K562 (cell line): ENCODE results near the gene DAPK1. TPM values are rescaled to one million over a fixed set of nuclear protein-coding genes. Genes with fewer than 3 reads are reported as not detected.
A peak's percentile ranks its signal among the peaks of the same experiment; 100 is the strongest.

Experiments
- ATAC-seq: fragments of 200-7000 bp; cut with Tn5 transposase; 3 replicates; pipeline ENCODE4 v1.9.1; 2020; ENCODE audit warnings: moderate library complexity
- BruUV-seq: library from RNA; stranded (reverse); fragments of 400-500 nt; replicated peaks from 2 replicates; lab custom pipeline; 2021; lab: Mats Ljungman, UMichigan
- CTCF ChIA-PET: fragments of 300-600 bp; formaldehyde crosslinking; extraction: SDS; loops from one replicate; lab custom pipeline; 2021; ENCODE audit warnings: low intra/inter-chr PET ratio; lab: Yijun Ruan, JAX
- POLR2A ChIA-PET: fragments of 300-600, 350-650 bp; sonication (Branson Sonifier 250); formaldehyde crosslinking; extraction: SDS; loops from one replicate; lab custom pipeline; 2021; ENCODE audit warnings: antibody characterized with exemption, inconsistent platforms; lab: Yijun Ruan, JAX
- DNase-seq, 4 experiments: peaks; one replicate each; pipeline versions ENCODE4 v3.0.0 to v3.0.0-alpha.2; 2011 to 2018; ENCODE audit warnings: low spot score in 3 of 4, mixed read lengths in 3 of 4; ENCODE audit errors: extremely low read depth in 1 of 4
- FAIRE-seq: peaks from 2 replicates; lab custom pipeline; 2011; peaks lifted over from hg19 to GRCh38; lab: Jason Lieb, UNC
- H2AFZ ChIP-seq: 2 replicates; pipeline ENCODE4 v1.6.0; 2011; ENCODE audit warnings: low read depth, low read length, control low read depth, inconsistent platforms
- H3K27ac ChIP-seq: fragments of 200-600 bp; 3 replicates; pipeline ENCODE4 v1.8.0; 2011; ENCODE audit warnings: low read depth, mild to moderate bottlenecking, control low read depth, inconsistent platforms, low read length, moderate library complexity, mixed read lengths; ENCODE audit errors: extremely low read depth
- H3K27me3 ChIP-seq, 2 experiments: fragments of 300-600 bp in 1 of 2; 2 replicates in 1 of 2; 3 replicates in 1 of 2; pipeline versions ENCODE4 v1.6.0 to v1.8.0; 2011; ENCODE audit warnings: inconsistent platforms in 2 of 2, low read length in 2 of 2, mild to moderate bottlenecking in 1 of 2, mixed read lengths in 1 of 2, moderate library complexity in 1 of 2; ENCODE audit not compliant: control insufficient read depth in 2 of 2, insufficient read depth in 2 of 2
- H3K36me3 ChIP-seq: fragments of 300-600 bp; 3 replicates; pipeline ENCODE4 v1.8.0; 2011; ENCODE audit warnings: mild to moderate bottlenecking, low read length, inconsistent platforms; ENCODE audit not compliant: control insufficient read depth, insufficient read depth
- H3K4me1 ChIP-seq, 2 experiments: fragments of 200-600 bp in 1 of 2; replicated peaks in 1 of 2; 2 replicates in 1 of 2; 3 replicates in 1 of 2; pipeline versions ENCODE4 v1.5.1 to v1.8.0; 2011; ENCODE audit warnings: inconsistent platforms in 2 of 2, low read length in 2 of 2, mild to moderate bottlenecking in 1 of 2, mixed read lengths in 1 of 2, moderate library complexity in 1 of 2; ENCODE audit not compliant: control insufficient read depth in 2 of 2, insufficient read depth in 2 of 2
- H3K4me2 ChIP-seq: 2 replicates; pipeline ENCODE4 v1.6.1; 2011; ENCODE audit warnings: low read length, control low read depth, inconsistent platforms, mixed read lengths; ENCODE audit not compliant: insufficient read depth
- H3K4me3 ChIP-seq: fragments of 200-600 bp; sonication (generic), shearing (Covaris generic); 2 replicates; pipeline ENCODE4 v1.5.1; 2016; ENCODE audit warnings: control low read depth, inconsistent platforms
- H3K79me2 ChIP-seq: fragments of 200-600 bp; 3 replicates; pipeline ENCODE4 v1.8.0; 2011; ENCODE audit warnings: low read length, inconsistent platforms; ENCODE audit not compliant: control insufficient read depth, insufficient read depth
- H3K9ac ChIP-seq, 2 experiments: 2 replicates each; pipeline versions ENCODE4 v1.6.0 to v1.6.1; 2011; ENCODE audit warnings: low read depth in 2 of 2, low read length in 2 of 2, control low read depth in 1 of 2, inconsistent platforms in 1 of 2, mild to moderate bottlenecking in 1 of 2, mixed read lengths in 1 of 2; ENCODE audit not compliant: insufficient read depth in 1 of 2
- H3K9me1 ChIP-seq: one replicate; pipeline ENCODE4 v1.6.0; 2011; ENCODE audit warnings: inconsistent platforms, mild to moderate bottlenecking, low read length, moderate library complexity; ENCODE audit not compliant: control insufficient read depth, insufficient read depth
- H3K9me3 ChIP-seq: replicated peaks from 2 replicates; pipeline ENCODE4 v1.5.1; 2011; ENCODE audit warnings: low read depth, low read length, inconsistent platforms; ENCODE audit not compliant: control insufficient read depth, insufficient read depth
- H4K20me1 ChIP-seq: replicated peaks from 2 replicates; pipeline ENCODE4 v1.6.1; 2011; ENCODE audit warnings: low read length, inconsistent platforms, mixed read lengths; ENCODE audit not compliant: control insufficient read depth, insufficient read depth
- ARNT ChIP-seq, 2 experiments: fragments of 450-650 bp; IDR thresholded peaks; 2 replicates each; pipeline ENCODE4 v1.6.1; 2016; ENCODE audit warnings: mild to moderate bottlenecking in 1 of 2
- CEBPB ChIP-seq: fragments of 450-650 bp; IDR thresholded peaks from 2 replicates; pipeline ENCODE4 v1.6.1; 2016; ENCODE audit warnings: missing genetic modification characterization, missing compliant biosample characterization
- ELF1 ChIP-seq: fragments of 200-800 bp; sonication (Bioruptor generic); IDR thresholded peaks from 2 replicates; pipeline ENCODE4 v1.6.1; 2016; ENCODE audit warnings: missing genetic modification characterization, missing compliant biosample characterization
- MXD1 ChIP-seq: fragments of 250-450 bp; sonication (Bioruptor Pico); IDR thresholded peaks from 2 replicates; pipeline ENCODE4 v1.8.0; 2021; ENCODE audit warnings: borderline replicate concordance, mild to moderate bottlenecking, moderate library complexity; ENCODE audit not compliant: poor library complexity, severe bottlenecking
- RFX7 ChIP-seq: fragments of 250-450 bp; sonication (Bioruptor Pico); IDR thresholded peaks from 2 replicates; pipeline ENCODE4 v1.5.1; 2021; ENCODE audit warnings: mild to moderate bottlenecking
- ZNF77 ChIP-seq: fragments of 250-450 bp; sonication (Bioruptor Pico); IDR thresholded peaks from 2 replicates; pipeline ENCODE4 v1.5.0; 2020
- WGBS: fragments of 100-300 bp; shearing (Covaris generic); methylation state at CpG from one replicate; pipeline ENCODE4 v1.1.6; 2016; ENCODE audit warnings: low coverage, mixed read lengths; ENCODE audit not compliant: insufficient coverage; ENCODE audit errors: missing lambda C conversion rate; 5-methylcytosine and 5-hydroxymethylcytosine counted together
- in situ Hi-C: fragments of 300-500 bp; cut with MboI; formaldehyde crosslinking; loops from 4 replicates; pipeline ENCODE4 v1.15.0; 2018; ENCODE audit warnings: inconsistent platforms, mixed read lengths
- intact Hi-C: fragments of 100-400 bp; cut with micrococcal nuclease; formaldehyde crosslinking; loops from 2 replicates; pipeline ENCODE4 v1.14.2; 2022
- polyA plus RNA-seq, 8 experiments: library from polyadenylated mRNA; depleted of rRNA in 4 of 8; stranded (reverse) in 5 of 8; unstranded in 3 of 8; fragments of >200 nt; fragmentation: Nextera tagmentation in 2 of 8; fragmentation: Illumina TruSeq in 1 of 8; extraction: Ambion mirVana in 2 of 8; extraction: Trizol in 1 of 8; gene quantifications; 2 replicates each; pipeline versions ENCODE4 v1.2.1 to v1.2.3, GENCODE V29; 2011 to 2014; ENCODE audit warnings: inconsistent platforms in 1 of 8, missing spikeins in 1 of 8
- total RNA-seq, 7 experiments: library from RNA; depleted of rRNA in 6 of 7; stranded (reverse); fragments of >200 nt in 6 of 7; fragmentation: Illumina TruSeq in 2 of 7; extraction: Trizol in 2 of 7; gene quantifications; 2 replicates each; pipeline versions ENCODE4 v1.2.1 to v1.2.3, GENCODE V29; 2011 to 2021; ENCODE audit warnings: low replicate concordance in 1 of 7

The DAPK1 gene
- total and polyA plus RNA-seq, 9 of the 15 experiments (the other 6 are each of a cell fraction or from before 2014, with no cell fraction given), result 1.7 to 26.4 (median 15.8) TPM

GRCh38 chr9:87505869-87506678 lies 8.4 kb downstream of the DAPK1 start:
- no peak overlapping the region for H3K4me2 ChIP-seq
- ChIA-PET POLR2A (no interaction called here), CTCF (no interaction called here)
- no peaks in the 10 kb centered on the region for H4K20me1 ChIP-seq
- no peak overlapping the region for H3K4me3 ChIP-seq
- in situ Hi-C loops, result no loop called here
- ATAC-seq (no peak), FAIRE-seq (no peak), DNase-seq (no peak)
- H3K36me3 ChIP-seq, result peaks cover 45% of the 10 kb centered on the region
- peaks cover 13 to 50% of the 10 kb centered on the region in 2 experiments for H3K4me1 ChIP-seq
- H2AFZ ChIP-seq, result no peak overlapping the region
- BruUV-seq, result no TSS peak
- 84% methylated on average over 12 of the region's 13 CpGs for WGBS
- no peak overlapping the region for H3K27ac ChIP-seq
- no peak overlapping the region for H3K9ac ChIP-seq
- H3K9me3 ChIP-seq, result no peaks in the 10 kb centered on the region
- H3K79me2 ChIP-seq, result peaks cover 51% of the 10 kb centered on the region
- H3K27me3 ChIP-seq, result no peaks in the 10 kb centered on the region
- no peaks in the 10 kb centered on the region for H3K9me1 ChIP-seq
- intact Hi-C loops, result no loop called here
- TF ChIP-seq ARNT (IDR thresholded peaks at IDR 0.05), result no peak
- peak; percentile 47; the same call in 1 of the 2 replicates for TF ChIP-seq CEBPB
- TF ChIP-seq RFX7, result no peak
- no peak for TF ChIP-seq ELF1 (tag)
- TF ChIP-seq ZNF77 (CRISPR knock-in tag), result no peak
- no peak for TF ChIP-seq MXD1 (CRISPR knock-in tag)
